HepG2 (cell line): ENCODE data around the gene CAD. TPM values are rescaled to one million over a fixed set of nuclear protein-coding genes. Genes with fewer than 3 reads are reported as not detected.

Experiments used
- CEBPG ChIP-seq: IDR thresholded peaks from 2 replicates; pipeline ENCODE4 v1.6.1; 2016
- DR1 ChIP-seq: sonication (generic); formaldehyde crosslinking; IDR thresholded peaks from 2 replicates; pipeline ENCODE4 v1.8.0; 2021; ENCODE audit warnings: mild to moderate bottlenecking, missing genetic modification reagents, inconsistent platforms
- ERF ChIP-seq: IDR thresholded peaks from 2 replicates; pipeline ENCODE4 v1.6.1; 2018; ENCODE audit warnings: missing biosample characterization, missing genetic modification reagents
- IRF2 ChIP-seq: IDR thresholded peaks from 2 replicates; pipeline ENCODE4 v1.6.1; 2018; ENCODE audit warnings: missing genetic modification reagents, missing compliant biosample characterization
- MIER3 ChIP-seq: IDR thresholded peaks from 2 replicates; pipeline ENCODE4 v1.6.1; 2016; ENCODE audit warnings: missing compliant biosample characterization, borderline replicate concordance
- NFKBIZ ChIP-seq: IDR thresholded peaks from 2 replicates; pipeline ENCODE4 v1.6.1; 2018; ENCODE audit warnings: missing genetic modification reagents, missing compliant biosample characterization
- PPARG ChIP-seq: conservative IDR thresholded peaks from 2 replicates; pipeline ENCODE4 v1.6.1; 2016; ENCODE audit warnings: missing biosample characterization, missing genetic modification reagents
- RARA ChIP-seq: IDR thresholded peaks from 2 replicates; pipeline ENCODE4 v1.6.1; 2016; ENCODE audit warnings: missing genetic modification reagents, missing compliant biosample characterization
- SAP130 ChIP-seq: IDR thresholded peaks from 2 replicates; pipeline ENCODE4 v1.6.1; 2016; ENCODE audit warnings: low read depth
- ZNF431 ChIP-seq: sonication (generic); formaldehyde crosslinking; IDR thresholded peaks from 2 replicates; pipeline ENCODE4 v1.9.0; 2022; ENCODE audit warnings: missing genetic modification reagents, low read depth, mild to moderate bottlenecking, borderline replicate concordance
- ZNF558 ChIP-seq: sonication (generic); formaldehyde crosslinking; IDR thresholded peaks from 2 replicates; pipeline ENCODE4 v1.9.0; 2022; ENCODE audit warnings: mild to moderate bottlenecking, missing genetic modification reagents, borderline replicate concordance
- ZNF607 ChIP-seq: sonication (generic); formaldehyde crosslinking; IDR thresholded peaks from 2 replicates; pipeline ENCODE4 v1.5.1; 2020; ENCODE audit warnings: missing genetic modification reagents, mild to moderate bottlenecking, borderline replicate concordance
- ZNF644 ChIP-seq: IDR thresholded peaks from 2 replicates; pipeline ENCODE4 v1.6.1; 2016; ENCODE audit warnings: low read depth
- ZNF709 ChIP-seq: sonication (generic); formaldehyde crosslinking; IDR thresholded peaks from 2 replicates; pipeline ENCODE4 v1.5.0; 2020; ENCODE audit warnings: mild to moderate bottlenecking, missing genetic modification reagents
- polyA plus RNA-seq, 8 experiments: library from polyadenylated mRNA; depleted of rRNA in 3 of 8; stranded (reverse) in 7 of 8; unstranded in 1 of 8; fragments of >200 nt; fragmentation: Illumina TruSeq in 4 of 8; extraction: Trizol in 4 of 8; gene quantifications; 2 replicates each; pipeline versions ENCODE4 v1.2.1 to v1.2.3, GENCODE V29; 2011 to 2016; ENCODE audit warnings: low read depth in 4 of 8, missing spikeins in 1 of 8, mixed read lengths in 1 of 8; ENCODE audit not compliant: insufficient read depth in 1 of 8
- total RNA-seq, 5 experiments: library from RNA; depleted of rRNA; stranded (reverse); fragments of >200 nt; fragmentation: Illumina TruSeq; extraction: Trizol; gene quantifications; 2 replicates each; pipeline ENCODE4 v1.2.3, GENCODE V29; 2016; ENCODE audit warnings: low read depth in 1 of 5
- TF ChIP-seq, protein P1 (sequence below): sonication (generic); formaldehyde crosslinking; IDR thresholded peaks from 2 replicates; pipeline ENCODE4 v1.5.0; 2020; ENCODE audit warnings: mild to moderate bottlenecking, missing genetic modification reagents, moderate library complexity
- TF ChIP-seq, protein P2 (sequence below): IDR thresholded peaks from 2 replicates; pipeline ENCODE4 v1.6.1; 2016
- TF ChIP-seq, protein P3 (sequence below): sonication (generic); formaldehyde crosslinking; IDR thresholded peaks from 2 replicates; pipeline ENCODE4 v1.4.0; 2020; ENCODE audit warnings: missing genetic modification reagents; ENCODE audit errors: not compliant biosample characterization
- TF ChIP-seq, protein P4 (sequence below): IDR thresholded peaks from 2 replicates; pipeline ENCODE4 v1.4.0; 2020; ENCODE audit warnings: mild to moderate bottlenecking, missing genetic modification reagents
- TF ChIP-seq, protein P5 (sequence below): sonication (generic); formaldehyde crosslinking; IDR thresholded peaks from 2 replicates; pipeline ENCODE4 v1.4.0; 2020; ENCODE audit warnings: missing genetic modification reagents, mild to moderate bottlenecking, borderline replicate concordance

CAD gene
- total and polyA plus RNA-seq, 2 of the 13 experiments (the other 11 are each of a cell fraction or from before 2014, with no cell fraction given), result 21.7 to 37.0 TPM

DNA sequence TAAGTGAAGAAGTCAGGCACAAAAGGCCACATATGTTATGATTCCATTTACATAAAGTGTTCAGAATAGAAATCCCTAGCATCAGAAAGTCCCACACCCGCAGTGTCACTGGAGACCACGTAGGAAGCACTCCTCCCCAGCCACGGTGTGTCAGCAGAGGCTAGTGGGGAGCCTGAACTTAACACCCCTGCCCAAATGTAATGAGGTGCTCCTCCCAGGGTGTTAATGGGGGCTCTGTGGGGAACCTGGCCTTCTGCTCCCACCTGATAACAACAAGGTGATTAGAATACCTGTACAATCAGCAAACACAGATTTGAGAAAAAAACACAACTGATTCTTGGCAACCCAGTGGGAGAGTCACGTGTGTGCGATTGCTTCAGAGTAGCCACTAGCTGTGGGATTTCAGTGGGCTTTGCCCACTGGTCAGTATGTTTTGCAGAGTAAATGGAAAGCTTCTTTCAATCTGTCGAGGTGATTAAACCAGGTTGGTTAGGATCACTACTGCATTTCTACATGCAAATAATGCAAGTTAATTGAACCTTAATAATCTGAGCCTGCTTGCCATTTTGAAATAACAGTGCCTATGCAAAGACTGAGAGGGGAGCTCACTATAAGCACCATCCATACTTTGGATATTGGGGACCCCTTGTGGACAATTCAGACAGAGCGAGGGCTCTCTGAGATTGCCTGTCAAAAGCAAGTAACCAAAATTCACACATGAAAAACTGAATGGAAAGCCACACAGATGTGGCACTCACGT lies 25.9 kb upstream of the CAD start (continued):
- TF ChIP-seq SAP130 (CRISPR knock-in tag), result peak; percentile 52; the same call in 1 of the 2 replicates
- 0 out of 2 replicates have a peak, but pooled peaks have one; percentile 23 for TF ChIP-seq PPARG
- 0 out of 2 replicates have a peak, but pooled peaks have one; percentile 49 for TF ChIP-seq NFKBIZ (CRISPR knock-in tag)
- peak; percentile 67 for TF ChIP-seq IRF2 (CRISPR knock-in tag)
- TF ChIP-seq RARA (CRISPR knock-in tag), result peak; percentile 16; the same call in 1 of the 2 replicates
- TF ChIP-seq, protein P1, sequence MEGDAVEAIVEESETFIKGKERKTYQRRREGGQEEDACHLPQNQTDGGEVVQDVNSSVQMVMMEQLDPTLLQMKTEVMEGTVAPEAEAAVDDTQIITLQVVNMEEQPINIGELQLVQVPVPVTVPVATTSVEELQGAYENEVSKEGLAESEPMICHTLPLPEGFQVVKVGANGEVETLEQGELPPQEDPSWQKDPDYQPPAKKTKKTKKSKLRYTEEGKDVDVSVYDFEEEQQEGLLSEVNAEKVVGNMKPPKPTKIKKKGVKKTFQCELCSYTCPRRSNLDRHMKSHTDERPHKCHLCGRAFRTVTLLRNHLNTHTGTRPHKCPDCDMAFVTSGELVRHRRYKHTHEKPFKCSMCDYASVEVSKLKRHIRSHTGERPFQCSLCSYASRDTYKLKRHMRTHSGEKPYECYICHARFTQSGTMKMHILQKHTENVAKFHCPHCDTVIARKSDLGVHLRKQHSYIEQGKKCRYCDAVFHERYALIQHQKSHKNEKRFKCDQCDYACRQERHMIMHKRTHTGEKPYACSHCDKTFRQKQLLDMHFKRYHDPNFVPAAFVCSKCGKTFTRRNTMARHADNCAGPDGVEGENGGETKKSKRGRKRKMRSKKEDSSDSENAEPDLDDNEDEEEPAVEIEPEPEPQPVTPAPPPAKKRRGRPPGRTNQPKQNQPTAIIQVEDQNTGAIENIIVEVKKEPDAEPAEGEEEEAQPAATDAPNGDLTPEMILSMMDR, result peak; percentile 93
- TF ChIP-seq CEBPG (CRISPR knock-in tag), result peak; percentile 56
- TF ChIP-seq ERF, result peak; percentile 71; the same call in 1 of the 2 replicates
- TF ChIP-seq, protein P2, sequence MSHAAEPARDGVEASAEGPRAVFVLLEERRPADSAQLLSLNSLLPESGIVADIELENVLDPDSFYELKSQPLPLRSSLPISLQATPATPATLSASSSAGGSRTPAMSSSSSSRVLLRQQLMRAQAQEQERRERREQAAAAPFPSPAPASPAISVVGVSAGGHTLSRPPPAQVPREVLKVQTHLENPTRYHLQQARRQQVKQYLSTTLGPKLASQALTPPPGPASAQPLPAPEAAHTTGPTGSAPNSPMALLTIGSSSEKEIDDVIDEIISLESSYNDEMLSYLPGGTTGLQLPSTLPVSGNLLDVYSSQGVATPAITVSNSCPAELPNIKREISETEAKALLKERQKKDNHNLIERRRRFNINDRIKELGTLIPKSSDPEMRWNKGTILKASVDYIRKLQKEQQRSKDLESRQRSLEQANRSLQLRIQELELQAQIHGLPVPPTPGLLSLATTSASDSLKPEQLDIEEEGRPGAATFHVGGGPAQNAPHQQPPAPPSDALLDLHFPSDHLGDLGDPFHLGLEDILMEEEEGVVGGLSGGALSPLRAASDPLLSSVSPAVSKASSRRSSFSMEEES (CRISPR knock-in tag), result peak; percentile 17; the same call in 1 of the 2 replicates
- TF ChIP-seq DR1 (CRISPR knock-in tag), result no peak
- TF ChIP-seq, protein P3, sequence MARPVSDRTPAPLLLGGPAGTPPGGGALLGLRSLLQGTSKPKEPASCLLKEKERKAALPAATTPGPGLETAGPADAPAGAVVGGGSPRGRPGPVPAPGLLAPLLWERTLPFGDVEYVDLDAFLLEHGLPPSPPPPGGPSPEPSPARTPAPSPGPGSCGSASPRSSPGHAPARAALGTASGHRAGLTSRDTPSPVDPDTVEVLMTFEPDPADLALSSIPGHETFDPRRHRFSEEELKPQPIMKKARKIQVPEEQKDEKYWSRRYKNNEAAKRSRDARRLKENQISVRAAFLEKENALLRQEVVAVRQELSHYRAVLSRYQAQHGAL (CRISPR knock-in tag), result no peak
- TF ChIP-seq MIER3 (CRISPR knock-in tag), result 0 out of 2 replicates have a peak, but pooled peaks have one; percentile 49
- TF ChIP-seq, protein P4, sequence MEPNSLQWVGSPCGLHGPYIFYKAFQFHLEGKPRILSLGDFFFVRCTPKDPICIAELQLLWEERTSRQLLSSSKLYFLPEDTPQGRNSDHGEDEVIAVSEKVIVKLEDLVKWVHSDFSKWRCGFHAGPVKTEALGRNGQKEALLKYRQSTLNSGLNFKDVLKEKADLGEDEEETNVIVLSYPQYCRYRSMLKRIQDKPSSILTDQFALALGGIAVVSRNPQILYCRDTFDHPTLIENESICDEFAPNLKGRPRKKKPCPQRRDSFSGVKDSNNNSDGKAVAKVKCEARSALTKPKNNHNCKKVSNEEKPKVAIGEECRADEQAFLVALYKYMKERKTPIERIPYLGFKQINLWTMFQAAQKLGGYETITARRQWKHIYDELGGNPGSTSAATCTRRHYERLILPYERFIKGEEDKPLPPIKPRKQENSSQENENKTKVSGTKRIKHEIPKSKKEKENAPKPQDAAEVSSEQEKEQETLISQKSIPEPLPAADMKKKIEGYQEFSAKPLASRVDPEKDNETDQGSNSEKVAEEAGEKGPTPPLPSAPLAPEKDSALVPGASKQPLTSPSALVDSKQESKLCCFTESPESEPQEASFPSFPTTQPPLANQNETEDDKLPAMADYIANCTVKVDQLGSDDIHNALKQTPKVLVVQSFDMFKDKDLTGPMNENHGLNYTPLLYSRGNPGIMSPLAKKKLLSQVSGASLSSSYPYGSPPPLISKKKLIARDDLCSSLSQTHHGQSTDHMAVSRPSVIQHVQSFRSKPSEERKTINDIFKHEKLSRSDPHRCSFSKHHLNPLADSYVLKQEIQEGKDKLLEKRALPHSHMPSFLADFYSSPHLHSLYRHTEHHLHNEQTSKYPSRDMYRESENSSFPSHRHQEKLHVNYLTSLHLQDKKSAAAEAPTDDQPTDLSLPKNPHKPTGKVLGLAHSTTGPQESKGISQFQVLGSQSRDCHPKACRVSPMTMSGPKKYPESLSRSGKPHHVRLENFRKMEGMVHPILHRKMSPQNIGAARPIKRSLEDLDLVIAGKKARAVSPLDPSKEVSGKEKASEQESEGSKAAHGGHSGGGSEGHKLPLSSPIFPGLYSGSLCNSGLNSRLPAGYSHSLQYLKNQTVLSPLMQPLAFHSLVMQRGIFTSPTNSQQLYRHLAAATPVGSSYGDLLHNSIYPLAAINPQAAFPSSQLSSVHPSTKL (CRISPR knock-in tag), result peak; percentile 70; the same call in 1 of the 2 replicates
- TF ChIP-seq, protein P5, sequence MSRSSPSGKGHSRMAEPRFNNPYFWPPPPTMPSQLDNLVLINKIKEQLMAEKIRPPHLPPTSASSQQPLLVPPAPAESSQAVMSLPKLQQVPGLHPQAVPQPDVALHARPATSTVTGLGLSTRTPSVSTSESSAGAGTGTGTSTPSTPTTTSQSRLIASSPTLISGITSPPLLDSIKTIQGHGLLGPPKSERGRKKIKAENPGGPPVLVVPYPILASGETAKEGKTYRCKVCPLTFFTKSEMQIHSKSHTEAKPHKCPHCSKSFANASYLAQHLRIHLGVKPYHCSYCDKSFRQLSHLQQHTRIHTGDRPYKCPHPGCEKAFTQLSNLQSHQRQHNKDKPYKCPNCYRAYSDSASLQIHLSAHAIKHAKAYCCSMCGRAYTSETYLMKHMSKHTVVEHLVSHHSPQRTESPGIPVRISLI, result no peak; the same call in 1 of the 2 replicates
- peak; percentile 66; the same call in 1 of the 2 replicates for TF ChIP-seq ZNF644 (CRISPR knock-in tag)
- TF ChIP-seq ZNF709, result no peak
- no peak for TF ChIP-seq ZNF558
- peak; percentile 57; the same call in 1 of the 2 replicates for TF ChIP-seq ZNF607 (CRISPR knock-in tag)
- TF ChIP-seq ZNF431, result 0 out of 2 replicates have a peak, but pooled peaks have one; percentile 28
